Stimulated activated CD4-positive, alpha-beta T cell treated with anti-CD3 and anti-CD28 coated beads, Interleukin-2, amount 100 ng/mL, for 48 hours (primary cell): ENCODE data around the gene ARMC2.
"Not testable (repeated sequence)": the region's sequence is repeated elsewhere in the genome, so short reads cannot be mapped to it uniquely, and the experiment has no call there.

Experiments
- DNase-seq, 2 donors: peaks; one replicate each; pipeline ENCODE4 v3.0.0-alpha.2; 2020

ARMC2 gene

GRCh38 chr6:108957221-108957620 is 109.0 kb downstream of the ARMC2 start:
- DNase-seq = no peak

GRCh38 chr6:108958900-108959770 is 110.9 kb downstream of the ARMC2 start:
- DNase-seq = no peak

GRCh38 chr6:108959972-108960582 is 111.9 kb downstream of the ARMC2 start:
- no peak for DNase-seq

- no peak for DNase-seq
These were observed 112.4 kb downstream of the ARMC2 start for GRCh38 chr6:108960601-108961000.

GRCh38 chr6:108961077-108961476 is 112.9 kb downstream of the ARMC2 start:
- no peak for DNase-seq

GRCh38 chr6:108961985-108962384 is 113.8 kb downstream of the ARMC2 start:
- DNase-seq = no peak

- no peak for DNase-seq
These were observed 118.0 kb downstream of the ARMC2 start for GRCh38 chr6:108966251-108966650.

GRCh38 chr6:108966855-108967755 is 118.9 kb downstream of the ARMC2 start:
- no peak for DNase-seq

GRCh38 chr6:108968325-108969316 is 120.4 kb downstream of the ARMC2 start:
- DNase-seq = no peak

GRCh38 chr6:108969776-108970175 is 121.6 kb downstream of the ARMC2 start:
- no peak for DNase-seq

- no peak for DNase-seq
These were observed 126.0 kb downstream of the ARMC2 start for GRCh38 chr6:108974201-108974600.

GRCh38 chr6:108978638-108979037 is 130.4 kb downstream of the ARMC2 start:
- DNase-seq = not testable (repeated sequence)

- no peak for DNase-seq
These were observed 134.2 kb downstream of the ARMC2 start for GRCh38 chr6:108982154-108983113.

- DNase-seq = no peak
These were observed 134.9 kb downstream of the ARMC2 start for GRCh38 chr6:108983151-108983550.

GRCh38 chr6:108985301-108985700 is 137.1 kb downstream of the ARMC2 start:
- no peak for DNase-seq

- DNase-seq = no peak
These were observed 138.9 kb downstream of the ARMC2 start for GRCh38 chr6:108987156-108987555.

- DNase-seq = no peak
These were observed 140.1 kb downstream of the ARMC2 start for GRCh38 chr6:108988296-108988695.

- DNase-seq = no peak
These were observed 140.5 kb downstream of the ARMC2 start for GRCh38 chr6:108988765-108989164.

GRCh38 chr6:108989700-108990099 is 141.5 kb downstream of the ARMC2 start:
- DNase-seq = no peak

- no peak for DNase-seq
These were observed 145.7 kb downstream of the ARMC2 start for GRCh38 chr6:108993876-108994275.

- DNase-seq = no peak
These were observed 147.1 kb downstream of the ARMC2 start for GRCh38 chr6:108995296-108995695.
